HepG2 (cell line): ENCODE results near the gene GLIPR1L2. TPM values are rescaled to one million over a fixed set of nuclear protein-coding genes. Genes with fewer than 3 reads are reported as not detected.

Experiments used
- ATF7 ChIP-seq, 2 experiments: fragments of 450-650 bp in 1 of 2; sonication (generic) in 1 of 2; formaldehyde crosslinking in 1 of 2; IDR thresholded peaks; 2 replicates each; pipeline versions ENCODE4 v1.4.0 to v1.6.1; 2016 to 2020; ENCODE audit warnings: antibody characterized with exemption in 1 of 2, mild to moderate bottlenecking in 1 of 2, missing genetic modification reagents in 1 of 2
- CSRNP1 ChIP-seq: sonication (generic); formaldehyde crosslinking; IDR thresholded peaks from 2 replicates; pipeline ENCODE4 v1.8.1; 2023; ENCODE audit warnings: mild to moderate bottlenecking, missing genetic modification reagents
- DRAP1 ChIP-seq: IDR thresholded peaks from 2 replicates; pipeline ENCODE4 v1.6.1; 2016; ENCODE audit warnings: missing genetic modification reagents, missing compliant biosample characterization
- FOSL2 ChIP-seq: sonication (generic); formaldehyde crosslinking; IDR thresholded peaks from 2 replicates; pipeline ENCODE4 v1.4.0; 2020; ENCODE audit warnings: missing genetic modification reagents
- KAT7 ChIP-seq: IDR thresholded peaks from 2 replicates; pipeline ENCODE4 v1.6.1; 2018; ENCODE audit warnings: borderline replicate concordance, missing compliant biosample characterization
- KDM5B ChIP-seq: sonication (generic); formaldehyde crosslinking; IDR thresholded peaks from 2 replicates; pipeline ENCODE4 v1.4.0; 2020; ENCODE audit warnings: missing genetic modification reagents, mild to moderate bottlenecking, borderline replicate concordance
- KLF11 ChIP-seq: IDR thresholded peaks from 2 replicates; pipeline ENCODE4 v1.6.1; 2016; ENCODE audit warnings: missing compliant biosample characterization
- NFKBIZ ChIP-seq: IDR thresholded peaks from 2 replicates; pipeline ENCODE4 v1.6.1; 2018; ENCODE audit warnings: missing genetic modification reagents, missing compliant biosample characterization
- NR2F6 ChIP-seq, 2 experiments: IDR thresholded peaks; 2 replicates each; pipeline ENCODE4 v1.6.1; 2016; ENCODE audit warnings: antibody characterized with exemption in 1 of 2, mild to moderate bottlenecking in 1 of 2
- RNF2 ChIP-seq: fragments of 450-650 bp; conservative IDR thresholded peaks from 2 replicates; pipeline ENCODE4 v1.6.1; 2016; ENCODE audit warnings: low read depth
- SATB2 ChIP-seq: sonication (generic); formaldehyde crosslinking; IDR thresholded peaks from 2 replicates; pipeline ENCODE4 v1.5.0; 2020; ENCODE audit warnings: missing genetic modification reagents
- SMC3 ChIP-seq: IDR thresholded peaks from 2 replicates; pipeline ENCODE4 v1.6.1; 2011; ENCODE audit warnings: low read length, improper control_type of control experiment
- THRA ChIP-seq: sonication (generic); formaldehyde crosslinking; IDR thresholded peaks from 2 replicates; pipeline ENCODE4 v1.4.0; 2020; ENCODE audit warnings: missing genetic modification reagents, borderline replicate concordance
- ZBTB20 ChIP-seq: sonication (generic); formaldehyde crosslinking; IDR thresholded peaks from 2 replicates; pipeline ENCODE4 v1.8.1; 2023; ENCODE audit warnings: missing genetic modification reagents, low read depth, mild to moderate bottlenecking, borderline replicate concordance
- ZBTB7A ChIP-seq: sonication (generic); formaldehyde crosslinking; IDR thresholded peaks from 2 replicates; pipeline ENCODE4 v1.8.0; 2022; ENCODE audit warnings: mild to moderate bottlenecking, missing genetic modification reagents
- ZFP36 ChIP-seq: fragments of 150-350 bp; IDR thresholded peaks from 2 replicates; pipeline ENCODE4 v1.6.1; 2018; ENCODE audit warnings: borderline replicate concordance, low read length, low read depth; ENCODE audit not compliant: partially characterized antibody
- ZIK1 ChIP-seq: sonication (generic); formaldehyde crosslinking; IDR thresholded peaks from 2 replicates; pipeline ENCODE4 v1.5.0; 2020; ENCODE audit warnings: mild to moderate bottlenecking, low read depth, missing genetic modification reagents, borderline replicate concordance
- ZKSCAN5 ChIP-seq: sonication (generic); formaldehyde crosslinking; IDR thresholded peaks from 2 replicates; pipeline ENCODE4 v1.5.1; 2020; ENCODE audit warnings: mild to moderate bottlenecking, missing genetic modification reagents
- ZNF337 ChIP-seq: sonication (generic); formaldehyde crosslinking; IDR thresholded peaks from 2 replicates; pipeline ENCODE4 v1.5.1; 2020; ENCODE audit warnings: missing genetic modification reagents, low read depth, mild to moderate bottlenecking, borderline replicate concordance
- ZNF788 ChIP-seq: sonication (generic); formaldehyde crosslinking; IDR thresholded peaks from 2 replicates; pipeline ENCODE4 v1.5.0; 2020; ENCODE audit warnings: mild to moderate bottlenecking, missing genetic modification reagents, borderline replicate concordance
- polyA plus RNA-seq, 8 experiments: library from polyadenylated mRNA; depleted of rRNA in 3 of 8; stranded (reverse) in 7 of 8; unstranded in 1 of 8; fragments of >200 nt; fragmentation: Illumina TruSeq in 4 of 8; extraction: Trizol in 4 of 8; gene quantifications; 2 replicates each; pipeline versions ENCODE4 v1.2.1 to v1.2.3, GENCODE V29; 2011 to 2016; ENCODE audit warnings: low read depth in 4 of 8, missing spikeins in 1 of 8, mixed read lengths in 1 of 8; ENCODE audit not compliant: insufficient read depth in 1 of 8
- total RNA-seq, 5 experiments: library from RNA; depleted of rRNA; stranded (reverse); fragments of >200 nt; fragmentation: Illumina TruSeq; extraction: Trizol; gene quantifications; 2 replicates each; pipeline ENCODE4 v1.2.3, GENCODE V29; 2016; ENCODE audit warnings: low read depth in 1 of 5
- TF ChIP-seq, protein P1 (sequence below): sonication (generic); formaldehyde crosslinking; IDR thresholded peaks from 2 replicates; pipeline ENCODE4 v1.5.0; 2020; ENCODE audit warnings: mild to moderate bottlenecking, missing genetic modification reagents
- TF ChIP-seq, protein P2 (sequence below): sonication (generic); formaldehyde crosslinking; IDR thresholded peaks from 2 replicates; pipeline ENCODE4 v1.8.0; 2022; ENCODE audit warnings: missing genetic modification reagents, mild to moderate bottlenecking, inconsistent platforms, borderline replicate concordance

GLIPR1L2 gene
- total and polyA plus RNA-seq, 2 of the 13 experiments (the other 11 are each of a cell fraction or from before 2014, with no cell fraction given): not detected

- TF ChIP-seq, protein P1, sequence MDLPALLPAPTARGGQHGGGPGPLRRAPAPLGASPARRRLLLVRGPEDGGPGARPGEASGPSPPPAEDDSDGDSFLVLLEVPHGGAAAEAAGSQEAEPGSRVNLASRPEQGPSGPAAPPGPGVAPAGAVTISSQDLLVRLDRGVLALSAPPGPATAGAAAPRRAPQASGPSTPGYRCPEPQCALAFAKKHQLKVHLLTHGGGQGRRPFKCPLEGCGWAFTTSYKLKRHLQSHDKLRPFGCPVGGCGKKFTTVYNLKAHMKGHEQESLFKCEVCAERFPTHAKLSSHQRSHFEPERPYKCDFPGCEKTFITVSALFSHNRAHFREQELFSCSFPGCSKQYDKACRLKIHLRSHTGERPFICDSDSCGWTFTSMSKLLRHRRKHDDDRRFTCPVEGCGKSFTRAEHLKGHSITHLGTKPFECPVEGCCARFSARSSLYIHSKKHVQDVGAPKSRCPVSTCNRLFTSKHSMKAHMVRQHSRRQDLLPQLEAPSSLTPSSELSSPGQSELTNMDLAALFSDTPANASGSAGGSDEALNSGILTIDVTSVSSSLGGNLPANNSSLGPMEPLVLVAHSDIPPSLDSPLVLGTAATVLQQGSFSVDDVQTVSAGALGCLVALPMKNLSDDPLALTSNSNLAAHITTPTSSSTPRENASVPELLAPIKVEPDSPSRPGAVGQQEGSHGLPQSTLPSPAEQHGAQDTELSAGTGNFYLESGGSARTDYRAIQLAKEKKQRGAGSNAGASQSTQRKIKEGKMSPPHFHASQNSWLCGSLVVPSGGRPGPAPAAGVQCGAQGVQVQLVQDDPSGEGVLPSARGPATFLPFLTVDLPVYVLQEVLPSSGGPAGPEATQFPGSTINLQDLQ (CRISPR knock-in tag): no peak
- TF ChIP-seq, protein P2, sequence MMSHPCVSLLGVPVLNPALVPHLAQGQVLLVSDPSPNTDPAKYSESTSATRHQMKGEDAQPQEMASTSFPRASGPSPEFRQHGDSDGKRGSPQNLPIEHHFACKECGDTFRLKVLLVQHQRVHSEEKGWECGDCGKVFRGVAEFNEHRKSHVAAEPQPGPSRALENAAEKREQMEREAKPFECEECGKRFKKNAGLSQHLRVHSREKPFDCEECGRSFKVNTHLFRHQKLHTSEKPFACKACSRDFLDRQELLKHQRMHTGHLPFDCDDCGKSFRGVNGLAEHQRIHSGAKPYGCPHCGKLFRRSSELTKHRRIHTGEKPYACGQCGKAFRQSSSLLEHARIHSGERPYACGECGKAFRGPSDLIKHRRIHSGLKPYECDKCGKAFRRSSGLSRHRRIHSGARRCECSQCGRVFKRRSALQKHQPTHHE (CRISPR knock-in tag): no peak
- TF ChIP-seq KAT7 (CRISPR knock-in tag) (peak; percentile 56; the same call in 1 of the 2 replicates), SATB2 (CRISPR knock-in tag) (no peak), ZNF337 (CRISPR knock-in tag) (no peak), DRAP1 (CRISPR knock-in tag) (0 out of 2 replicates have a peak, but pooled peaks have one; percentile 27), ZNF788 (no peak), ATF7 (IDR thresholded peaks at IDR 0.05) (no peak), ATF7 (CRISPR knock-in tag; IDR thresholded peaks at IDR 0.05) (no peak), KLF11 (no peak), ZBTB7A (CRISPR knock-in tag) (no peak), ZBTB20 (no peak), THRA (CRISPR knock-in tag) (no peak; the same call in 1 of the 2 replicates), KDM5B (CRISPR knock-in tag) (no peak), ZFP36 (no peak), ZIK1 (0 out of 2 replicates have a peak, but pooled peaks have one; percentile 12), CSRNP1 (CRISPR knock-in tag) (no peak), FOSL2 (CRISPR knock-in tag) (peak; percentile 55), NFKBIZ (no peak), NR2F6 (IDR thresholded peaks at IDR 0.05) (no peak), NR2F6 (CRISPR knock-in tag; IDR thresholded peaks at IDR 0.05) (peak; percentile 27; the same call in 1 of the 2 replicates), SMC3 (no peak), RNF2 (no peak), ZKSCAN5 (CRISPR knock-in tag) (no peak)
These were observed 53.7 kb downstream of the GLIPR1L2 start (continued) for GRCh38 chr12:75444429-75445136.
